Heart right ventricle (tissue), 16 donors: ENCODE data around the gene TMEM154. TPM values are rescaled to one million over a fixed set of nuclear protein-coding genes. Genes with fewer than 3 reads are reported as not detected.

ENCODE experiments used
- ATAC-seq, 8 donors: fragments of 200-7000 bp; cut with Tn5 transposase; one replicate each; pipeline ENCODE4 v1.9.1; 2020; ENCODE audit warnings: mild to moderate bottlenecking in 8 of 8, moderate library complexity in 8 of 8, moderate number of reproducible peaks in 1 of 8
- DNase-seq, 2 donors: peaks; one replicate each; pipeline ENCODE4 v3.0.0-alpha.2; 2020
- H3K27ac ChIP-seq, 10 donors: fragments of 200-600 bp; sonication (generic) in 2 of 10; one replicate each; pipeline versions ENCODE4 v1.5.0 to v1.8.0; 2020 to 2022; ENCODE audit warnings: mild to moderate bottlenecking in 3 of 10
- H3K27me3 ChIP-seq, 7 donors: fragments of 200-600 bp; one replicate each; pipeline ENCODE4 v1.8.0; 2021 to 2022; ENCODE audit warnings: mild to moderate bottlenecking in 2 of 7
- H3K36me3 ChIP-seq, 9 donors: fragments of 200-600 bp; sonication (generic) in 1 of 9; one replicate each; pipeline versions ENCODE4 v1.5.0 to v1.8.0; 2020 to 2022; ENCODE audit warnings: mild to moderate bottlenecking in 2 of 9
- H3K4me1 ChIP-seq, 9 donors: fragments of 200-600 bp; sonication (generic) in 1 of 9; one replicate each; pipeline versions ENCODE4 v1.5.0 to v1.8.0; 2020 to 2022; ENCODE audit warnings: mild to moderate bottlenecking in 4 of 9
- H3K4me3 ChIP-seq, 10 donors: fragments of 200-600 bp; sonication (generic) in 2 of 10; one replicate each; pipeline versions ENCODE4 v1.5.0 to v1.8.0; 2020 to 2022; ENCODE audit warnings: mild to moderate bottlenecking in 7 of 10, moderate library complexity in 2 of 10
- H3K9me3 ChIP-seq, 11 donors: fragments of 200-600 bp in 10 of 11; sonication (generic) in 2 of 11; one replicate each; pipeline versions ENCODE4 v1.5.0 to v1.8.0; 2013 to 2022; ENCODE audit warnings: mild to moderate bottlenecking in 2 of 11, control low read depth in 1 of 11, moderate library complexity in 1 of 11
- WGBS, 2 donors: extraction: QIAGEN DNeasy Blood & Tissue Kit; methylation state at CpG; one replicate each; pipeline ENCODE4 v1.1.7; 2013; ENCODE audit warnings: inconsistent platforms in 1 of 2; 5-methylcytosine and 5-hydroxymethylcytosine counted together
- intact Hi-C, 10 donors: fragments of 100-400 bp; cut with DNase I; formaldehyde crosslinking; loops; one replicate each; pipeline versions ENCODE4 v1.11.1 to v1.14.2; 2022
- polyA plus RNA-seq, 2 donors: library from polyadenylated mRNA; stranded (reverse); fragments of 200-250 nt; gene quantifications; one replicate each; pipeline ENCODE4 v1.2.3, GENCODE V29; 2013
- total RNA-seq, 10 donors: library from RNA; stranded (reverse); fragmentation: NEBNext Ultra II Directional in 3 of 10; extraction: Animal tissue kit (Norgen Biotek cat#: 25700) in 3 of 10; gene quantifications; one replicate each; pipeline versions ENCODE4 v1.2.1 to v1.2.4, GENCODE V29; 2021 to 2023
- TF ChIP-seq, protein P1 (sequence below), 9 donors: fragments of 200-600 bp; sonication (generic) in 2 of 9; IDR thresholded peaks; one replicate each; pipeline versions ENCODE4 v1.5.0 to v1.8.0; 2021 to 2022; ENCODE audit warnings: antibody characterized with exemption in 9 of 9, mild to moderate bottlenecking in 5 of 9, moderate library complexity in 1 of 9
- donor health status: Arrhythmogenic right ventricular cardiomyopathy.
- donor health status: ischemic (EF 13 %, LVEDD 7.1; RV severe dilation, severe dysfunction).
- donor health status: healthy with polysubstance abuse.
- donor health status: DM: no; HTN: yes; CAD: no.
- donor health status: DM: no; HTN: no; CAD: no.
- donor health status: ischemic (EF 25% LVEDD 6.9; RV normal size, moderate dysfunction).
- donor health status: ischemic (EF 25% LVEDD 5.7; RV mildly dilated, moderate dysfunction).
- donor health status: healthy.
- donor health status: DM: yes; HTN: yes; CAD: no.
- donor health status: Ischemic cardiomyopathy.
- donor health status: ischemic (EF 35%, LVEDD 5.7; RV mildly dilated, moderate dysfunction).
- donor health status: nonischemic (EF 11% LVEDD 7.7; RV severe dilation, severe dysfunction).
- donor health status: DM: yes; HTN: yes; CAD: no.
- donor health status: PGD.
- donor health status: ischemic (EF 29% LVEDD 5.4; RV normal size, mild dysfunction).
- donor health status: nonischemic (EF 23%, LVEDD 6.1; RV moderate dilation, normal function).

TMEM154 gene
- total and polyA plus RNA-seq, 12 donors: 0.25 to 5.4 (median 1.8) TPM

DNA sequence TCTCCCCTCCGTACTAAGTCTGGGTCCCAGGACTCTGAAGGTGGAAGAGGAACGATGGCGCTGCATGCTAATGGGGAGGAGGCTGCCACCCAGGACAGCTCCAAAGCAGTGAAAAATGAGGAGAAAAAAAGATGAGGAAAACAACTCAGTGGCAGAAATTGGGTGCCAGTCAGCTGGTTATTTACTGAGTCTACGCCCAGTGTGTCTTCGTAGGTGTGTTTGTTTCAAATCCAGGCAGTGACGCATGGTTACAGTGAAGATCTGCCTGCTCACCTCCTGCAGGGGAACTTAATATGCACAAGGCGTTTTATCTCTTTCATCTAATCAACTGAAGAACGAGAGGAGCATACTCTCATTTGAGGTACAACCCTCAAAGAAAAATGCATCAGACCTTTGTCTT is 73.0 kb downstream of the TMEM154 start:
- H3K4me1 ChIP-seq: peaks cover 0 to 13% (median 0%) of the 10 kb centered on the region in 9 donors
- ATAC-seq: no peak
- H3K27ac ChIP-seq: no peak overlapping the region
- H3K4me3 ChIP-seq: no peak overlapping the region
- intact Hi-C loops: no loop called here
- no peaks in the 10 kb centered on the region for H3K36me3 ChIP-seq
- H3K9me3 ChIP-seq: no peaks in the 10 kb centered on the region
- TF ChIP-seq, protein P1, sequence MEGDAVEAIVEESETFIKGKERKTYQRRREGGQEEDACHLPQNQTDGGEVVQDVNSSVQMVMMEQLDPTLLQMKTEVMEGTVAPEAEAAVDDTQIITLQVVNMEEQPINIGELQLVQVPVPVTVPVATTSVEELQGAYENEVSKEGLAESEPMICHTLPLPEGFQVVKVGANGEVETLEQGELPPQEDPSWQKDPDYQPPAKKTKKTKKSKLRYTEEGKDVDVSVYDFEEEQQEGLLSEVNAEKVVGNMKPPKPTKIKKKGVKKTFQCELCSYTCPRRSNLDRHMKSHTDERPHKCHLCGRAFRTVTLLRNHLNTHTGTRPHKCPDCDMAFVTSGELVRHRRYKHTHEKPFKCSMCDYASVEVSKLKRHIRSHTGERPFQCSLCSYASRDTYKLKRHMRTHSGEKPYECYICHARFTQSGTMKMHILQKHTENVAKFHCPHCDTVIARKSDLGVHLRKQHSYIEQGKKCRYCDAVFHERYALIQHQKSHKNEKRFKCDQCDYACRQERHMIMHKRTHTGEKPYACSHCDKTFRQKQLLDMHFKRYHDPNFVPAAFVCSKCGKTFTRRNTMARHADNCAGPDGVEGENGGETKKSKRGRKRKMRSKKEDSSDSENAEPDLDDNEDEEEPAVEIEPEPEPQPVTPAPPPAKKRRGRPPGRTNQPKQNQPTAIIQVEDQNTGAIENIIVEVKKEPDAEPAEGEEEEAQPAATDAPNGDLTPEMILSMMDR (IDR thresholded peaks at IDR 0.05): no peak
- no peak for DNase-seq
- WGBS, 2 donors: 68 to 69% methylated on average over 8 of the region's 8 CpGs
- H3K27me3 ChIP-seq: no peaks in the 10 kb centered on the region

DNA sequence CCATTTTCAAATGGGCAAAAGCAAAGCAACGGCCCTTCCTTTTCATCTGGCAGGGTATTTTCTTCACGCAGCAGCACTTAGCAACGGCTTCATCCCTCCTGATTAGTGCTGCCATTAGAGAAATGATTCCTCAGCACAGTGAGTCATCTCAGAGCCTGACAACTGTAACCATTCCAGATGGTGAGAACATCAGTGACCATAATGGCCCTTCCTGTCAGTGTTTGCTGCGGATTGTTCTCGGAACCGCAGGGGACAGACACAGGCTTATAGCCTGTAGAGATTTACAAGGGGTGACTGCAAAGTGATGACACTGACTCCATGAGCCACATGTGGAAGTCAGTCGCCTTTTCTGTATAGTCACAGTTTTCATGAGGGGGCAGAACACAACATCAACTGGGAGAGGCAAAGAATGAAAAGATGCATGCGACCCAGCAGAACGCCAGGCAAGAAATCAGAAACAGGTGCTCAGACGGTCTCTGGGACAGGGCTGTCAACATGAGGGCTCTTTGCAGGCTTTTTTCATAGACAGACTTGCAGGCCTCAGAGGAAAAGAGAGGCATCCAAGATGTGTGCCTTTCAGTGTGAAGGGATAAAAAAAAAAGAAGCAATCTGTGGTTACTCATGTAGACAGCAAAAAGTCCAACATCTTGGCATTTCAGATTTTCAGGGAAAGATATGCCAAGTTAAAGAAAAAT is 74.0 kb downstream of the TMEM154 start:
- Histone ChIP-seq H3K27ac (no peak overlapping the region), H3K4me3 (no peak overlapping the region), H3K9me3 (no peaks in the 10 kb centered on the region), H3K27me3 (no peaks in the 10 kb centered on the region), H3K36me3 (no peaks in the 10 kb centered on the region), H3K4me1 (peaks cover 0 to 13% (median 0%) of the 10 kb centered on the region in 9 donors)
- TF ChIP-seq, protein P1 (IDR thresholded peaks at IDR 0.05): no peak
- DNase-seq: peak in 1 of 2 donors; percentile 6
- intact Hi-C loops: no loop called here
- ATAC-seq: peak in 7 of 8 donors; percentile 28 to 82 (median 69)
- 49 to 58% methylated on average over 10 of the region's 10 CpGs for WGBS, 2 donors

DNA sequence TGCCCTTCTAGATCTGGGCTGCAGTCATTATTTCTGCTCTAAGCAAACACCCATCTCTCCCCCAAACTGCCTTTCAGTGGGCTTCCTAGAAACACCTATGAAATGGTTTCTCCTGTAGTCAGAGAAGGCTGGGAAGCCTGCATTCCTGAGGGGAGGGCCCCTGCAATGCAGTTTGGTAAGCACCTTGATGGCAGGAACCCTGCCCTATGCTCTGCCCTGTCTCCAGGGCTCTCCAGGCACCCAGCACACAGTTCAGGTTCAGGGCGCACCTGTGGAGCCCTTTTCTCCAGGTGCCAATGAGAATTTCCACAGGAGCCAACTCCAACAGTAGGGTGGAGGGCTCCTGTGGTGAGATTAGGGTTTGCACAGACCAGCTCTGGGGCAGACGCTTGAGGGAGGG is 74.8 kb downstream of the TMEM154 start:
- Histone ChIP-seq H3K4me3 (no peak overlapping the region), H3K27ac (no peak overlapping the region), H3K36me3 (no peaks in the 10 kb centered on the region), H3K4me1 (peaks cover 0 to 13% (median 0%) of the 10 kb centered on the region in 9 donors), H3K27me3 (no peaks in the 10 kb centered on the region), H3K9me3 (no peaks in the 10 kb centered on the region)
- 67 to 79% methylated on average over 2 of the region's 2 CpGs for WGBS, 2 donors
- no peak for DNase-seq
- TF ChIP-seq, protein P1 (IDR thresholded peaks at IDR 0.05): no peak
- intact Hi-C loops: no loop called here
- ATAC-seq: no peak

DNA sequence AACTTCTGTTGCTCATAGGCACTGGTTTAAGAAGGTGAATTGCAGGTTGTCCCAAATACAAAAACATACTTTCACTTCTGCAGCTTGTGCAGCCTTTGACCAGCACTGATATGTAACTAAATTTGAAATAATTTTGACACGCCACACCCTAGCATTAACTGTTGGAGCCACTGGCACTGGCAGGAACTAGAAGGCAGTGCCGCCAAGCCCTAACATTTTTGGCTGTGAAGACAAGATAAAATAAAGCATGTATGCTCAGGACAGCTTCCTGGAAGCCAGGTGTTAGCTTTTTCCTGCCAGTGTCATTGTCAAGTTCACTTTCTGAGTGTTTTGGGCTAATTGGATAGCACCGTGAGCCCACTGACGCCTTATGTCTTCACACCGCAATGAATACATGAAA is 78.6 kb downstream of the TMEM154 start:
- Histone ChIP-seq H3K9me3 (no peaks in the 10 kb centered on the region), H3K4me1 (peaks cover 0 to 12% (median 0%) of the 10 kb centered on the region in 9 donors), H3K27me3 (no peaks in the 10 kb centered on the region), H3K27ac (no peak overlapping the region), H3K4me3 (no peak overlapping the region), H3K36me3 (no peaks in the 10 kb centered on the region)
- no peak for DNase-seq
- intact Hi-C loops: no loop called here
- 67 to 80% methylated on average over 5 of the region's 5 CpGs for WGBS, 2 donors
- TF ChIP-seq, protein P1 (IDR thresholded peaks at IDR 0.05): no peak
- ATAC-seq: no peak
